ENCODE measurements around the gene DMRTC1B. TPM values are rescaled to one million over a fixed set of nuclear protein-coding genes. Genes with fewer than 3 reads are reported as not detected.

Gene DMRTC1B
- 0.09 TPM in 1 of 5 replicates, not detected in the others for total RNA-seq (2022; extraction: Qiagen RNA extraction; ENCODE audit: low read depth)

GRCh38 chrX:72776653-72777466, at the start of gene DMRTC1B:
Gene DMRTC1B (plus strand): TSS chrX:72776890. CDS start chrX:72845136, 68,246 bp downstream.

GRCh38 chrX:72782560-72782959, 5.9 kb downstream of the DMRTC1B start, which contains the start of gene FAM236B:
Gene FAM236B (minus strand): TSS chrX:72782660. CDS start chrX:72782560, 100 bp downstream.

GRCh38 chrX:72808110-72808509, 31.4 kb downstream of the DMRTC1B start, which contains the start of gene FAM236D:
Gene FAM236D (minus strand): TSS chrX:72808210. CDS start chrX:72808110, 100 bp downstream.

Other genes with a start within 250 kb of the DMRTC1B start
- 20.5 to 24.4 TPM (median 22.7 TPM) in 5 replicates for gene HDAC8, start 204.0 kb upstream of the DMRTC1B start, total RNA-seq (2022; extraction: Qiagen RNA extraction; ENCODE audit: low read depth)
- gene PHKA1, start 62.6 kb upstream of the DMRTC1B start, total RNA-seq (2022; extraction: Qiagen RNA extraction; ENCODE audit: low read depth), result 18.9 to 20.9 TPM (median 20.4 TPM) in 5 replicates
- gene FAM236B, start 5.8 kb downstream of the DMRTC1B start, total RNA-seq (2022; extraction: Qiagen RNA extraction; ENCODE audit: low read depth), result not detected in 5 replicates
- not detected in 5 replicates for gene FAM236D, start 31.3 kb downstream of the DMRTC1B start, total RNA-seq (2022; extraction: Qiagen RNA extraction; ENCODE audit: low read depth)
- gene FAM236C, start 135.7 kb downstream of the DMRTC1B start, total RNA-seq (2022; extraction: Qiagen RNA extraction; ENCODE audit: low read depth), result not detected in 5 replicates
- not detected in 5 replicates for gene FAM236A, start 161.3 kb downstream of the DMRTC1B start, total RNA-seq (2022; extraction: Qiagen RNA extraction; ENCODE audit: low read depth)
- gene DMRTC1, start 166.9 kb downstream of the DMRTC1B start, total RNA-seq (2022; extraction: Qiagen RNA extraction; ENCODE audit: low read depth), result not detected in 5 replicates
- gene PABPC1L2B, start 226.0 kb downstream of the DMRTC1B start, total RNA-seq (2022; extraction: Qiagen RNA extraction; ENCODE audit: low read depth), result not detected in 5 replicates

All from A549 treated with RU486 at 1 μM for 4 hours (cell line).